ENCODE data around the gene SSBP4.

DNA sequence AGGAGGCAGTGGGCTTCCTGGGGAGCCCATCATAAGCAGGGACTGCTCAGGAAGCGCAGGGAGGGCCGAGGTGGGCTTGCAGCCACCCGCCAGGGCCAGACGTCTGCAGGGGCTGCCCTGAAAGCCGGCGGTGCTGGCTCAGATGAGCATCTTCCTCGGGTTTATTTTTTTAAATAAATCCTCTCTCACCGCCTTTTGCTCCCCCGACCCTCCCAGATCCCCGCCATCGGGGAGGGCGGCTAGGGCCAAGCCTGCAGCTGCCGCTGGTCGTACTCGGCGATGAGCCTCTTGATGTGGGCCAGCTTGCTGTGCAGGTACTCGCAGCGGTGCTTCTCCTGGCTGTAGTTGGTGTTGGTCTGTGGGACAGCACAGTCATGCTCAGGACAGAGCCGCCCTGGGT is 25.3 kb downstream of the SSBP4 start:
- no peak for TF ChIP-seq EZH2 (IDR thresholded peaks at IDR 0.05; ENCODE audit: insufficient read depth, poor library complexity, severe bottlenecking)
- no peak for TF ChIP-seq EZH2phosphoT487 (IDR thresholded peaks at IDR 0.05; ENCODE audit: insufficient read depth, low read depth)

Data from GM23248 (cell line).